ENCODE results near the gene CD40.

DNA sequence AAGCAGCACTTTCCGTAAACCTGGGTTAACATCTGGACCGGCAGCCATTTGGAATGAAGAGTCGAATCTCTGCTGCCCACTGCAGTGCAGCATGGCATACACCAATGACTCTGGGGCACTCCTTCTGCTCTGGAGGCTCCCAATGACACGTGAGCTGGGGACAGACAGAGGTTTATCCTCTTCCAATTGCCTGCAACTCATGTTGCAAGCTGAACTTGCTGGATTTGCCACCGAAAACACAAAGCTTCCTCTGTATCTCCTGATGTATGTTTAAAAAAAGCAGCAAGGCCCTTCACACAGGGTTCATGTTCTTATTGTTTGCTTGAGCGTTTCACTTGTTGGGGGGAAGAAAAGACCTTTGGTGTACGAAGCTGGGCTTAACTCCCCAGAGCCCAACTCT, 39.2 kb upstream of the CD40 start:
- no peak for TF ChIP-seq CTCF (IDR thresholded peaks at IDR 0.05)
- no peak for TF ChIP-seq POLR2A (IDR thresholded peaks at IDR 0.05)
